Stimulated activated CD4-positive, alpha-beta T cell treated with anti-CD3 and anti-CD28 coated beads, Interleukin-2, amount 100 ng/mL, for 24 hours (primary cell): ENCODE results near the gene C22orf31.
"Not testable (repeated sequence)": the region's sequence is repeated elsewhere in the genome, so short reads cannot be mapped to it uniquely, and the experiment has no call there.

Experiments used
- DNase-seq, 2 donors: peaks; one replicate each; pipeline ENCODE4 v3.0.0-alpha.2; 2020

C22orf31 gene

DNA sequence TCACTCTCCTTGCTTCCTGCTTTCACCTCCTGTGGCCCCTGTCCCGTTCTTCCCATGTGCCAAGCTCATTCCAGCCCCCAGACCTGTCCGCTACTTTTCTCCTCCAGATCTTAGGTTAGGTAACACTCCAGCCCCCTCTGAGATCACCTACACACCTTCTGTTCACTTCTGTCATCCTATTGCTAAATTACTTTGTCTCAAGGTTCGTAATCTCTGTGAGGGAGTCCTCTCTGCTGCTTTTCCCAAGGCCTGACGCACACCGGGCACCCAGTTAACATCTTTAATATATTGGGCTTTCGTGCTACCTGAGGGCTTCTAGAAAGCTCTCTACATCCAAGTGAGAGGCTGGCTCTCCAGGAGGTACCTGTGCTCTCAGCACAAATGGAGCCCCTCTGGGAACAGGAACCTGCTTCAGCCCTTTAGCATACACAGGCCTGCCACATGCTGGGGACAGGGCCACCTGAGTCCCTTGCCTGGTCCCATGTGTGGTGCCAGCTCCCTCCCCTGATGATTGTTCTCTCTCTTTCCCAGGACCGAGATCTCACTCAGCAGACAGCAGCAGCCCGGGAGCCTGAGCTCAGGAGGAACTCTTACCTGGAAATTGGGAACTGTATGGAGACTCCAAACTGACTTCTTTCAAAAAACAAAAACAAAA is 8.5 kb downstream of the C22orf31 start:
- no peak for DNase-seq

DNA sequence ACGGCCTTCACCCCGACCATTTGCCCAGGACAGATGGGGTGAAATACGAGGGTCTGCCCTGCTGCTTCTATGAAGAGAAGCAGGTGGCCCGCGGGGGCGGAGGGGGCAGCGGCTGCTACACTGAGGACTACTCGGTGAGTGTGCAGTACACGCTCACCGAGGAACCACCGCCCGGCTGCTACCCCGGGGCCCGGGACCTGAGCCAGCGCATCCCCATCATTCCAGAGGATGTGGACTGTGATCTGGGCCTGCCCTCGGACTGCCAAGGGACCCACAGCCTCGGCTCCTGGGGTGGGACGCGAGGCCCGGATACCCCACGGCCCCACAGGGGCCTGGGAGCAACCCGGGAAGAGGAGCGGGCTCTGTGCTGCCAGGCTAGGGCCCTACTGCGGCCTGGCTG is 11.2 kb downstream of the C22orf31 start:
- DNase-seq = no peak

DNA sequence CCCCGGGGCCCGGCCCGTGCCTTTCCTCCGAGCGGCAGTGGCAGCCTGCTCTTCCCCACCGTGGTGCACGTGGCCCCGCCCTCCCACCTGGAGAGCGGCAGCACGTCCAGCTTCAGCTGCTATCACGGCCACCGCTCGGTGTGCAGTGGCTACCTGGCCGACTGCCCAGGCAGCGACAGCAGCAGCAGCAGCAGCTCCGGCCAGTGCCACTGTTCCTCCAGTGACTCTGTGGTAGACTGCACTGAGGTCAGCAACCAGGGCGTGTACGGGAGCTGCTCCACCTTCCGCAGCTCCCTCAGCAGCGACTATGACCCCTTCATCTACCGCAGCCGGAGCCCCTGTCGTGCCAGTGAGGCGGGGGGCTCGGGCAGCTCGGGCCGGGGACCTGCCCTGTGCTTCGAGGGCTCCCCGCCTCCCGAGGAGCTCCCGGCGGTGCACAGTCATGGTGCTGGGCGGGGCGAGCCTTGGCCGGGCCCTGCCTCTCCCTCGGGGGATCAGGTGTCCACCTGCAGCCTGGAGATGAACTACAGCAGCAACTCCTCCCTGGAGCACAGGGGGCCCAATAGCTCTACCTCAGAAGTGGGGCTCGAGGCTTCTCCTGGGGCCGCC is 11.9 kb downstream of the C22orf31 start:
- no peak for DNase-seq

DNA sequence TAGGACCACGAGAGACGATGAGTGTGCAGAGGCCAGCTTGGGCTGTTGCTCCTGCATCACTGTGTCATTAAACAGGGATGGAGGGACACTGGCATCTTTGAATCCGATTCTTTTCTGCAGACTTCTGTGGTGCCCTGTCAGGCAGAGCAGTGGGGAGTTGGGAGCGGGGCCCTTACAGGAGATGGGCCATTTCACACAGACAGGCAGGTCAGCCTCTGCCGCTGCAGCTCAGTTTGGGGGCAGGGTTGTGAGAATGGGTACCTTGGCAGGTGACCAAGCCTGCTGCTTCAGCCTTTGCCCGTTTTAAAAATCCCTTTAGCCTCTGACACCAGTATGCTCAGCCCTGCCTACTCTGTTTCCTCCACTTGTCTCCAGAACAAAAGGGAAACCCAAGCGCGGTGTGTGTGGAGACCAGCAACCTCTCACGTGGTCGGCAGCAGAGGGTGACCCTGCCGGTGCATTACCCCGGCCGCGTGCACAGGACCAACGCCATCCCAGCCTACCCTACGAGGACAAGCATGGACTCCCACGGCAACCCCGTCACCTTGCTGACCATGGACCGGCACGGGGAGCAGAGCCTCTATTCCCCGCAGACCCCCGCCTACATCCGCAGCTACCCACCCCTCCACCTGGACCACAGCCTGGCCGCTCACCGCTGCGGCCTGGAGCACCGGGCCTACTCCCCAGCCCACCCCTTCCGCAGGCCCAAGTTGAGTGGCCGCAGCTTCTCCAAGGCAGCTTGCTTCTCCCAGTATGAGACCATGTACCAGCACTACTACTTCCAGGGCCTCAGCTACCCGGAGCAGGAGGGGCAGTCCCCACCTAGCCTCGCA is 12.6 kb downstream of the C22orf31 start:
- DNase-seq = no peak

DNA sequence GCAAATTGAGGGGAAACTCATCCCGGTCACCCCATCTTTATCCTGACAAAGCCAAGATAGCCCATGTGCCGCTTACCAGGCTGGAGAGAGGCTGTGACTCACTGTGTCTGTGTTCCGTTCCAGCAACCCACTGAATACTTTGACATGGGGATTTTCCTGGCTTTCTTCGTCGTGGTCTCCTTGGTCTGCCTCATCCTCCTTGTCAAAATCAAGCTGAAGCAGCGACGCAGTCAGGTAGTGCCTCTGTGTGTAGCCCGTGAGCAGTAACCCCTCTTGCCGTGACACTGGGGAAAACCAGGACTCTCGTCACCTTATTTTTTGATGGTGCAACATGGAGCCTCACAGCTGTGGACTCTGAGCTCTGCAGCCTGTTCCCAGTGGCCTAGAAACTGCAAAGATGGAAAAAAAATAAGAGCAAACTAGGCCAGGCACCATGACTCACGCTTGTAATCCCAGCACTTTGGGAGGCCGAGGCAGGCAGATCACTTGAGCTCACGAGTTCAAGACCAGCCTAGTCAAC is 16.9 kb downstream of the C22orf31 start:
- no peak for DNase-seq

DNA sequence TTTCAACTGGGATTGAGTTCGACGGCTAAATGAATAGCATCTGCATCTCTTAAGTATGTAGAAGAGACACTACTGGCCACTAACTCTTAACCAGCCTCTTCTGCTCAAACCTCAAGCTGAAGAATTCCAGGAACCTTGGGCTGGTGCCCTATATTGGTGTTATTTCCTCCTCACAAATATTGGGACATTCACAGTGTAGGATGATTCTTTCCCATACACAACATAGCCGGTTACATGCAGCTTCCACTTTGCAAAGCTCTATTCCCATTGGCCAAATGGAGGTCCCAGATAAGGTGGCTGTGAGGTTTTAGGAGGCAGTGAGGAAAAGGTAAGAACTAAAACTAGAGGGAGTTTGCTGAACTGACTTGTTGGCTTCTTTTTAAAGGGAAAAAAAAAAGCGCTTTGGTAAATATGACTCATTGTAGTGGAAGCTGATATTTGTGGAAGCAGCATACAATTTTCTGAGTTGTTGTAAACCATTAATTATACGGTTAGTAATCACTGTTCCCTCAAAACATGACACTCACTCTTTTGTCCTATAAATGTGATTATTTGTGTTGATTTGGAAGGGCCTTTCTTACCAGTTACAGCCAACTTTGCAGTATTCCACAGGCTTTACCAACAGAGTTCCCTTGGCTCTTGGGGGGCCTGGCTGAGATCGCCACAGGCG is 17.6 kb downstream of the C22orf31 start:
- no peak for DNase-seq

DNA sequence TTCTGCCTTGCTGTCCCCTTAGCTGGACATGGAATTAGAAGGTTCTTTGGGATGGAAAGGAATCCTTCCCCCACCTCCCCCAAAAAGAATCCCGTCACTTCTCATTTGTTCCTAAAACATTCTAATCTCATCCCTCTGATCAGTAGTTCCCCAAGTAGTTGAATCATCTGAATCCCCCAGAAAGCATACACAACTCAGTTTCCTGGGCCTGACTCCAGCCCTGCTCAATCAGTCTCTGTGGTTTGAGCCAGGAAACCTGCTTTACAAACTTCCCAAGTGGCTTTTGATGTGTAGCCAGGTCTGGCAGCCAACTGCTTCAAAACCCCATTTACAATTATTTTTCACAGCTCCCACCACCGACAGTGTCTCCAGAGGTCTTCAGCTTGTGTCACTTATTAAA is 20.2 kb downstream of the C22orf31 start:
- no peak for DNase-seq

DNA sequence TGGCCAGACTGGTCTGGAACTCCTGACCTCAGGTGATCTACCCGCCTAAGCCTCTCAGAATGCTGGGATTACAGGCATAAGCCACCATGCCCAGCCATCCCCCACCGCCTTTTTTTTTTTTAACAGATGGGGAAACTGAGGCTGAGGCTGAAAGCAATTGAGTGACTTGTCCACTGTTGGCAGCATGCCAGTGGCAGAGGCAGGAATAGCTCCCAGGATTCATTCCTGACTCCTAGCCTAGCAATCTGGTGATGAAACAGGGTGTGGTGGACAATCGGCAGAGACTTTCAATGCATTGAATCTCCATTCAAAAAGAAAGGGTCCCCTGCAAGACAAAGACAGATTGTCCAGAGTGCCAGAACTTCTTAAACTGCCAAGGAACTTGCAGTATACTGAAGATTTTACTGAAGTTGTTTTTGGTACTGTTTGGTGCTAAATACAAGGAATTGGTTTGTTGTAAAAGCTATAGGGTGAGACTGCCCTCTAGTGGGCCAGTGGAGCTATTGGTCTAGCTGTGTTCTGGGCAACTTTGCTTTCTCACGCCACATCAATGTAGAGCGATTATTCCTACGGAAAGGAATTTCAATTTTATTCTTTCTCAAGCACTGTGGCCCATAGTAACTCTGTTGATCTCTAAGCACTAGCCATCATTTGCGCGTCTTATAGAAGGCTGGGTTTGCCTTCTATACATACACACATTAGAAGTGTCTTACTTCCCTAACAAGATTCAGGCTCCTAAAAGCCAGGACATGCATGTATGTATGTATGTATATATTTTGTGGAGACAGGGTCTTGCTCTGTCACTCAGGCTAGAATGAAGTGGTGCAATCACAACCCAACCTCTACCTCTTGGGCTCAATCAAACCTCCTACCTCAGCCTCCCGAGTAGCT is 21.0 kb downstream of the C22orf31 start:
- peak; percentile 62 to 76 for DNase-seq

DNA sequence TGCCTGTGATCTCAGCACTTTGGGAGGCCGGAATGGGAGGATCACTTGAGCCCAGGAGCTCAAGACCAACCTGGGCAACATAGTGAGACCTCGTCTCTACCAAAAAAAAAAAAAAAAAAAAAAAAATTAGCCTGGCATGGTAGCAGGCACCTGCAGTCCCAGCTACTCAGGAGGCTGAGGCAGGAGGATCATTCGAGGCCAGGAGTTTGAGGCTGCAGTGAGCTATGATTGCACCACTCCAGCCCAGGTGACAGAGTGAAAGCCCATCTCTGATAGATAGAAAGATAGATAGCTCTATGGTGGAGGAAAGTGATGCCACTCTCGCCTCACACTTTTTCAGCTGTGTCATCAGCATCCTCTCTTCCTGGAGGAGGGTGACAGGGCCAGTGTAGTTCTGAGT is 21.9 kb downstream of the C22orf31 start:
- not testable (repeated sequence) for DNase-seq

DNA sequence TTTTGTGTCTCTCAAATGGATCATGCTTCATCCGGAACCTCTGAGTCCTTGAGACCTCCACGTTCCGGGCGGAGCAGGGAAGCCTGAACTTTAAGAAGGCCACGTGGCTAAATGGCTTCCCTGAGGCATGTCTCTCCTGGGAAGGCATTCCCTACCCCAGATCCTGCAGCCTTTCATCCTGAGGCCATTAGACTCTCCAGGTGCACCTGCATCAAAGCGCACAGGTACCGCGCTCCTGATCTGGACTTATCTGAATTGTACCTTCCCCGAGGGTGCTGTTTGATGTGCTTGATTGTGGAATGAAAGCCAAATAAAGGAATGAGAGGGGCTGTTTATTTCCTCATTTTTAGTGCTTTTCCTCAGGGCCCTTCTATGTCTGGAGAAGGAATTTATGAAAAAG is 22.5 kb downstream of the C22orf31 start:
- no peak for DNase-seq

DNA sequence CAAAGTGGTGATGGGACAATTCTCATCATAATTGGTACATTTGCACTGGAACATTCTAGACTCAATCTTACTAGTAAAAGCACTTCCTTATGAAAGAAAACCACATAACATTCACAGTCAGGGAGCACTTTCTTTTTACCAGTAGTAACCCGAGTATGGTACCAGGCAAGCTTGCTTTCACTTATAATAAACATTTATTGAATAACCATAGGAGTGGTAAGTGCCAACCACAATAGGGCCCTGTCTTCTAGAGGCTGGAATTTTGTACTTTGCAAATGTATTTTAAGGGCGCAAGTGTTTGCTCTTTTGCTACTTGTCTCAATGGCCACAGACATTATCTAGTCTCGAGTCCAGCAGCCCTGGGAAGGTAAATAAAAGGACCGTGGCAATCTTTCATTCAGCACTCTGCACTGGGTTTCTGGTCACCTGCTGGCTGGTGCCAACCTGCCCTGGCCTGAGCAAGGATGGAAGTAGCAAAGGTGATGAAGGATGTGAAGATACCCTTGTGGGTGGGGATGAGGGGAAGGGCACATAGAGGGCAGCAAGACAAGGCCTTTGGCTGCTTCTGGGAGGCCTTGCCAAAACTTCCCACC is 24.2 kb downstream of the C22orf31 start:
- DNase-seq = no peak

DNA sequence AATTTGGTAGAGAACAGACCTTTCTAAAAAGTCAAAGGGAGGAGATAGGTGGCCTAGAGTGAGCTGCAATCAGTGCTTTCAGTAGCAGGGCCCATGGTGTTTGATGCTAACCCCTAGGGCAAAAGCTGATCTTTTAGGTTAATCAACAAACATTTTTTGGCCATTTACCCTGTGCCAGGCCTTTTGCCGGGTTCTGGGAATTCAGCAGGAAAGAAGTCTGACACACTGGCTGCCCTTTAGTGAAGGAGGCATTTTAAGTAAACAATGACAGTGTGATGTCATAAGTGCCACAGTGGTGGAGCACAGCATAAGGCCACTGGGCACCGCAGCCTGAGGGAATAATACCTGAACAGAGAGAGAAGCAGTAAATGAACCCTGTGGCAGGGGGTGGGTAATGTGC is 29.0 kb downstream of the C22orf31 start:
- no peak for DNase-seq

DNA sequence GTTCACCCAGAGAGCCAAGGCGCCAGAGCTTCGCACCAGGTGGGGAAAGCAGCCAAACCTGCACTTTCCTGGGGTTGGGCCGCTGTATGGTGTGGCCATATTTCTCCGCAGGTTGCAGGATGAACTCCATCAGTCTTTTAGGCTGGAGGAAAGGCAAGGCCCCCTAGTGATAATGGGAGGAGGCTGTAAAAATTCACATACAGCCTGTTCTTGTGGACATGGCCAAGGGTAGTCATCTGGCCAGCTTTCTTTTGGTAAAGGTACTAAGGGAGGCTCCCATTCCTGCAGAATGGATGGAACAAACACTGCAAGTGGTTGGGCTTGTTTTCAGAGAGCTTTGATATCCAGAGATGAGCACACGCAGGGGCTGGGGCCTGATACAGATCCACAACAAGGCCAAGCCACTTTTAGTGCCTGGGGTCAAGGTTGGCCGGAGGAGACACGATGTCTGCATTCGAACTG is 29.6 kb downstream of the C22orf31 start:
- DNase-seq = no peak

DNA sequence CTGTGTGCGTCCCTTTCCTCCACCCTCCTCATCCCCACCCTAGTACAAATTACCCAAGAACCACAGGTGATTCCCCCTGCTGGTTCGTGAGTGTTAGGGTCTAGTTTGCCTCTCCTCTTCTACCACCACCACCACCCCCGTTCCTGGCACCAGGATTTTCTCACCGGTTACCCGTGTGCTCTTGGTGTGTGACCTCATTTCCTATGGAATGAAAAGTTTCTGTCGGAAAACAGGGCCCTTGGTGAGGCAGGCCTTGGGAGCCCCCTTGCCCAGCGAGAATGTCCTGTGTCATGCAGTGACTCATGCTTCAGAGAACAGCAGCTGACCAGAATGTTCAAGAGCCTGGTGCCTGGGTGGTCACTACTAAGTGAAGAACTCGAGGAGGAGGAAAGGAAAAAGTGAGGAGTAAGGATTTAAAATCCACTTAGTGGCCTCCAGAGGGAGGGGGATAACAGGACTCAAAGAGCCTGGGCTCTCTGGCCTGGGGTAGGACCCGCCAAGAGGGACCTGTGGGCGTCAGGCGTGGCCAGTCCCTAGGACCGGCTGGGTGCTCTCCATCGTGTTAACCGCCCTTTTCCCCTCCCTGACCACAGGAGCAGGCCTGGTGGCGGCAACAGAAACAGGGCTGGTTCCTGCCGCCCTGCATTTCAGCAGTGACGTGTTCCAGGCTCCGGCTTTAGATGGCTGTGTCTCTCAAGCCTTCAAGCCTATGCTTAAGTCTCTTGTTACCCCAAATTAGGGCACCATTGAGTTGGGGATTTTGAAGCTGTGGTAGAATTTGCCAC is 30.2 kb downstream of the C22orf31 start:
- no peak for DNase-seq

DNA sequence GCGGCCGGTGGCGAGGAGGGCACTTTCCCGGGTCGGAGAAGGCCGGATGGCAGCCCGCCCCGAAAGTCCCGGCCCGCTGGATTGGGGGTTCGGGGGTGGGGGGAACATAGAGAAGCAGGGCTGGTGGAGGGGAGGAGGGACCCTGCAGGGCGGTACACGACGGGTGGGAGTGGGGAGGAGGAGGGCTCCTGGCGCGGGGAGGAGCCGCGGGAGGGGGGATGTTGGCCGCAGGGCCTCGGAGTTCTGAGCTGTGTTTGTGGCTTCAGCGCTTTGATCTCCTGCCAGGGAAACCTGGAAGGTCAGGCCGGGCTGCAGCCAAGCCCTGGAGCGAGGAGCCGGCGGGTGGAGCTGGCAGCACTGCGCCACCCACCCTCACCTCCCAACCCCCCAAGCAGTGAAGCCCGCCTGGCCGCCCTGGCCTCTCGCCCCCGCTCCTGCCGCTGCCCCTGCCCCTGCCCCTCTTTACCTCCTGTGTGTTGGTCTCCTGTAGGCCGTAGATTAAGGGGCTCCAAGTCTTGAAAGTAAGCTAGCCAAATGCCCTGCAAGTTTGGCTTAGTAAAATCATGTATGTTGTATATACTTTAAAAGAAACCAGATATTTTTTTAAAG is 30.9 kb downstream of the C22orf31 start:
- DNase-seq = peak in 1 of 2 donors; percentile 3

DNA sequence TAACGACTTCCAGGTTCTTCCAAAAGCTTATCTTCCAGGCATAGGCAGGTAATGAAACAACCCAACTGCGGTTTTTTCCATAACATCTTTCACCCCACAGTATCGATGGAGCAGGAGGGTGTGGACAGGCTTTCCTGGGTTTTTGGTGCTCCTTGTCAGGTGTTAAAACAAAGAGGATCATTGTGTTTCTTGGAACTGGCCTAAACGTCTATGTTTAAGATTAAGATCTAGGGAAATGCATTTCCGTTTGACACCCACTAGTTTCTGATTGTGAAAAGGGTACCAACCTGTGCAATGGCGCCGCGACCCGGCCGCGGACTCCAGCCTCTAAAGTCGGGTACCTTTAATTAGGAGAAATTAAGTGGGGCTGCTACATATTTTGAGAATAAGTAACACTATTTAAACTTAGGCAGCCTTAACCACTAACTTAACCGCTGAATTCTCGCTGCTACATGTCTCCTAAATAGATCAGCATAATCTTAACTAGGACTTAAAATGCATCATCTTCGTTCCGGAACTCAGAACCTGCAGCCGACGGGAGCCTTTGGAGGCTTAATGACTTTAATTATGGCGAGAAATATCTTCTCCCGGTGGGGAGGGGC is 31.5 kb downstream of the C22orf31 start:
- DNase-seq = peak in 1 of 2 donors; percentile 8

DNA sequence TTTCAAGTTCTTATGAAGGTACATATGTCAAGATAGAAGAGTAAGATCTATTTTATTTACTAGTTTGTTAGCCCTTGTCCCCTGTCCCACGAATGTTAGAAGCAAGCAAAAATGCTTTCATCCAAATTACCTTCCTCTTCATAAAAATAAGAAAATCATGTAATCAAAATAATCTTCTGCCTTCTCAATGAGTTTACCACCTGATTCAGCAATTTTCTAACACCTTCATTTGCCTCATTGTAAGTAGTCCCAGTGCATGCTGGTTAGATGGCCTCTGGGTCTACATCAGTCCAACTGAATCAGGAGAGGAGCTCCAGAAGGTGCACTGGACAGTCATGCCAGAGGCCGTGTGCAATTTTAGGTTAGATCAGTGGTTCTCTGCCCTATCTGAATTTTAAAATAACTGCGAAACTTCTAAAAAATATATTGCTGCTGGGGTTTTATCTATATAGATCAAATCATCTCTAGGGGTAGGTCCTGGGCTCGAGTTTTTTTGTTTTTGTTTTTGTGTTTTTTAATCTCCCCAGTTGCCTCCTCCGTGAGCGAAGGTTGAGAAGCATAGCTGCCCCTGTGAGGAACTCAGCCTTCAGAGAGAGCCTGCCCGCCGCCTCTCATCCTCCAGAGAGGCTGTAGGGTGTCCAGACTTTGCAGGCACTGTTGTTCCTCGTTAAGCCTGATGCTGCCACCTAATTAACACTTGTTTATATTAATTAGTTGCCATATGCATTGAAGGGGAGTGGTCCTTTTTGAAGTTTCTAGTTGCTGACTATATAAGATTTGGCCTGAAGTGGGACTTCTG is 32.2 kb downstream of the C22orf31 start:
- DNase-seq = no peak

DNA sequence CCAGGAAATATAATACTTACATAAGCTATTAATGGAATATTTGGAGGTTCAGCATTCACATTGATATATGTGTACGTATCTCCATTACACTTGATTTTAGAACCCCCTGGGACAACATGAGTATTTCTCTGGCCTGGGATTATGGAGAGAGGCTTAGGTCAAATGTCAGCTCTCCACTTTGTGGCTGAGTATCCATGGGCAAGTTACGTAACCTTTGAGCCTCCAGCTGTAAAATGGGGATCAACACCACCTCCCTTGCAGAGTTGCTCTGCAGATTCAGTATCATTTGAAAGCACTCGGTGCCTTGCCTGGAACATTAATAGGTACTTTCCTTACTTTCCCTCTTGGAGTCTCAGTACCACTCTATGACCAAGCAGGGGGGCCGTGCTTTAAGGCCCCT is 33.2 kb downstream of the C22orf31 start:
- DNase-seq = no peak

DNA sequence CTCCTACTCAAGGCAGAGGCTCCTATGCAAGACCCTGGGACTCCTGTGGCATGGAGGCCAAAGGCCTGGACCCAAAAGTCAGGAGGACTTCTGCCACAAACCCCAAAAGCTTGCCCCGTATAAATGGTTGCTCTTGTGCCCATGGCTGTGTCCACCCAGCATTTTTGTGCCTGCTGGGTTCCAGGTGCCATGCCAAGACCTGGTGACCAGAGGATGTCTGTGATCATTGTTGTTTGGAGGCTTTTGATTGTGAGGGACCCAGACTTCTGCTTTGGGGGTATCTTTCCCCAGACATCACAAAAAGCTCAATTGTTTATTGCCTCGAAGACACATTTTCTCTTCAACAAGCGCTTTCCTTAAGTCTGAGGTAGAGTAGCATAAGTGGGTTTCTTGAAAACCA is 35.1 kb downstream of the C22orf31 start:
- no peak for DNase-seq
